Activated CD4-positive, alpha-beta T cell treated with anti-CD3 and anti-CD28 coated beads for 4 hours (primary cell): ENCODE data around the gene FCGBP.
A peak's percentile ranks its signal among the peaks of the same experiment; 100 is the strongest.
"Not testable (repeated sequence)": the region's sequence is repeated elsewhere in the genome, so short reads cannot be mapped to it uniquely, and the experiment has no call there.

Experiments
- DNase-seq, 2 donors: peaks; one replicate each; pipeline ENCODE4 v3.0.0-alpha.2; 2020

The FCGBP gene

GRCh38 chr19:39916236-39916635, 18.2 kb downstream of the FCGBP start:
- DNase-seq: no peak

DNA sequence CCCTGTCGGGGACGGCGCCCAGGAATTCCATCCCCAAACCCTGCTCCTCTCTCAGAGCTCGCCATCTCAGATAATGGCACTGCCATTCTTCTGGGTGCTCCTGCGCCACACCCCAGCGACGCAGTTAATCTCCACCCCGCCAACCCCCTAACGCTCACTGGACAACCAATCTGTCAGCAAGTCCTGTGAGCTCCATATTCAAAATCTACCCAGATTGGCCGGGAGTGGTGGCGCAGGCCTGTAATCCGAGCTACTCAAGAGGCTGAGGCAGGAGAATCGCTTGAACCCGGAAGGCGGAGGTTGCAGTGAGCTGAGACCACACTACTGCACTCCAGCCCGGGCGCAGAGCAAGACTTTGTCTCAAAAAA, 18.6 kb downstream of the FCGBP start:
- DNase-seq: no peak

GRCh38 chr19:39915101-39915847, 19.2 kb downstream of the FCGBP start:
- no peak for DNase-seq

DNA sequence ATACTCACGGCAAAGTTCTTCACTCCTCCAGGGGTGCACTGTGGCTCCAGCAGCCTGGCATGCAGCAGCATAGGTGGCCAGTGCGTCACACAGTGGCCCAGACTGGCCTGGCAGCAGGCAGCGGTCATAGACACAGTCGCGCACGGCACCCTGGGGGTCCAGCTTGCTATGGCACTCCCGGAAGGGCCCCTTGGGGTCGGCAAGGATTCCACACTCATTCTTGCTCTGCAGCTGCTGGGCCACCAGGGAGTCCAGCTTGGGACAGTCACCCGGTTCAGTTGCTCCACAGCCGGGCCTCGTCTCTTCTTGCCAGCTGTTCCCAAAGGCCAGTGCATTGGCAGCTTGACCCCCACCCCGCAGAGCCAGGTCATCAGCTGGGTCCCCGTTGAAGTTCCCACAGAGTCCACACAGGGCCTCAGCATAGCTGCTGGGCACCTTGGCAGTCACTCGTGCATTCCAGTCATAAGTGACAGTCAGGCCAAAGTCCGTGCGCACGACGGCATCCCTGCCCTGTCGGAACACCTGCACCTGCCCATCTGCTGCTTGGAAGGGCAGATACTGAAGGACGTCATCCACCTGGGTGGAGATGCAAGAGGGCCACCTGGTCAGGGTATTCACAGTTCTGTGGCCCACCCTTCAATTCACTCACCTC, 20.6 kb downstream of the FCGBP start:
- DNase-seq: no peak

- no peak for DNase-seq
Observed at GRCh38 chr19:39908803-39909202, 25.6 kb downstream of the FCGBP start.

- DNase-seq: no peak
Observed at GRCh38 chr19:39906820-39907611, 27.4 kb downstream of the FCGBP start.

GRCh38 chr19:39906283-39906682, 28.2 kb downstream of the FCGBP start:
- DNase-seq: no peak

DNA sequence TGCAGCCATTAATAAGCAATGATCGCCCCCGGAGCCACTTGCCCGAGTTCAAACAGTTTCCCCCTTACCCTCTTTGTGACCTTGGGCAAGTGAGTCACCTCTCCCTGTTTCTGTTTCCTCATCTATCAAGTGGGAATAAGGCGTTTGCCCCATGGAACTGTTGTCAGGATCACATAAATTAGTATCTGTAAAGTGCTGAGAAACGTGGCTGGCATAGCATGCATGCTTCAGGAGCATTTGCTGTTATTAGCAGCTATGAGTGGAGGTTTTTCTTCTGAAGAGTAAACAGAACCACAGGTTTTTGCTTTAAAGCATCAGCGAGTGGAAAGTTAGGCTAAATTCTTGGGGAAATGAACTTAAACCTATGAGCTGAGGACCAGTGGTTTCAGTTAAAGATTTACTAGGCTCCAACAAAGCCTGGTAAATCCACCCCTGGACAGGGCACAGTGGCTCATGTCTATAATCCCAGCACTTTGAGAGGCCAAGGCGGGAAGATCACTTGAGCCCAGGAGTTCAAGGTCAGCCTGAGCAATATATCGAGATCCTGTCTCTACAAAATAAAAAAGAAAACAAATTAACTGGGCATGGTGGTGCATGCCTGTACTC, 30.8 kb downstream of the FCGBP start:
- not testable (repeated sequence) for DNase-seq

- not testable (repeated sequence) for DNase-seq
Observed at GRCh38 chr19:39902326-39902725, 32.1 kb downstream of the FCGBP start.

- DNase-seq: not testable (repeated sequence)
Observed at GRCh38 chr19:39901681-39902080, 32.8 kb downstream of the FCGBP start.

- DNase-seq: not testable (repeated sequence)
Observed at GRCh38 chr19:39898858-39899257, 35.6 kb downstream of the FCGBP start.

DNA sequence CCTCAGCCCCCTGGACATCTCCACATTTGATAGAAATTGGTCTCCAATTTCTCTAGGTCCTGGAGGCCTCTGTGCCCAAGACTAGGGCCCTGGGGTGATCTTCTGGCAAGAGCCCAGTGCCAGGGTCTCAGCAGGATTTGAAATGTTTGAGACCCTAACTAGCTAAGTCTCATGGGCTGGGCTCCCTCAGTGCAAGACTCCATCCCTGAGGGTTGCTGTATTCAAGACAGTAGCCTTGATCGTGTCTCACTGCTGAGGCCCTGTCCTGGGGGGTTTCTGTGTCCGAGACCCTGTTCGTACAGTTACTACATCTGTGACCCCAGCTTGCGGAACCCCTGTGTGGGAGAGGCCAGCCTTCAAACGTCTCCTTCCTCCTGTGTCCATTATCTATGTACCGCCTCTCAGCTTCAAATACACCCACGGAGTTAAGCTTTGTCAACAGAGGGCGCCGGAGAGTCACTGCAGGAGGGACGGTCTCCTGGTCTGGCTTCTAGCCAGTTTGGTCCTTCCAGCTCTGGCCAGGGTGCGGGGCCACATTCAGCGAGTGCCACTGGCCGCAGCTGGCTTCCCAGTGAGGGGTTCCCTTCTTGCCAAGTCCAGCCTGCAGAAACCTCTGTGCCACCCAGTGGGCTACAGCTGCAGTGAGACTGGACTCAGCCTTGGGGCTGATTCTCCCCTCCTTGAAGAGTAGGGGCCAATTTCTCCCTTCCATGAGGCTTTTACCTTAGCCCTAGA, 36.8 kb downstream of the FCGBP start:
- peak in 1 of 2 donors; percentile 52 for DNase-seq

DNA sequence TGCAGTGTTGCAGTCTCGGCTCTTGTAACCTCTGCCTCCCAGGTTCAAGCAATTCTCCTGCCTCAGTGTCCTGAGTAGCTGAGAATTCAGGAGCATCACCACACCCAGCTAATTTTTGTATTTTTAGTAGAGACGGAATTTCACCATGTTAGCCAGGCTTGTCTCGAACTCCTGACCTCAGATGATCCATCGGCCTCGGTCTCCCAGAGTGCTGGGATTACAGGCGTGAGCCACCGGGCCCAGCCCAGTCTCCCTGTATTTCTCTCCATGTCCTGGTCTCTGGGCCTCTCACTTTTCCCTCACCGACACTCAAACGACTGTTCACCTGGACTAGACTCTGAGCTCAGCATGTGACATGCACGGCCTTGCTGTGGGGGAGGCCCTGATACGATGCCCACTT, 39.3 kb downstream of the FCGBP start:
- not testable (repeated sequence) for DNase-seq

DNA sequence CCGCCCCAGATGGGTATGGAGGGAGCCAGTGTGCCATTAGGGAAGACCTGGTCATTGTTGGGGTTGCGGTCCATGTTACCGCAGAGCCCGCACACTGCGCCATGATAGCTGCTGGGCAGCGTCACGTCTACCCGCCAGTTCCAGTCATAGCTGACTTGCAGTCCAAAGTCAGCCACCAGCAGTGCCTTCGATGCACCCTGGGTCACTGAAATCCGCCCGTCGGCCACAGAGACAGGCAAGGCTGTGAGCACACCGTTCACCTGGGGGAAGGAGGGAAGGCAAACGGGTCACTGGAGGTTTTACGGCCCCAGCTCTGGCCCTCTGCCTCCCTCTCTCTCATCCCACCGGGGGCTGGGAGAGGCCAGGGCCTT, 40.2 kb downstream of the FCGBP start:
- not testable (repeated sequence) for DNase-seq

GRCh38 chr19:39893366-39894235, 40.8 kb downstream of the FCGBP start:
- peak in 1 of 2 donors; percentile 29 for DNase-seq

GRCh38 chr19:39892506-39892902, 41.9 kb downstream of the FCGBP start:
- DNase-seq: not testable (repeated sequence)

GRCh38 chr19:39891660-39892505, 42.6 kb downstream of the FCGBP start:
- peak in 1 of 2 donors; percentile 17 for DNase-seq

GRCh38 chr19:39890755-39891551, 43.5 kb downstream of the FCGBP start:
- no peak for DNase-seq

GRCh38 chr19:39889872-39890754, 44.3 kb downstream of the FCGBP start:
- DNase-seq: not testable (repeated sequence)
